HepG2 (cell line): ENCODE data around the gene OR6B3. TPM values are rescaled to one million over a fixed set of nuclear protein-coding genes. Genes with fewer than 3 reads are reported as not detected.
A peak's percentile ranks its signal among the peaks of the same experiment; 100 is the strongest.

Experiments used
- ATAC-seq: fragments of 200-7000 bp; cut with Tn5 transposase; 3 replicates; pipeline ENCODE4 v1.9.1; 2020; ENCODE audit warnings: mild to moderate bottlenecking, moderate library complexity
- BruUV-seq: library from RNA; stranded (reverse); fragments of 400-500 nt; replicated peaks from 2 replicates; lab custom pipeline; 2021; lab: Mats Ljungman, UMichigan
- CTCF ChIA-PET: fragments of 300-600 bp; formaldehyde crosslinking; extraction: SDS; loops from one replicate; lab custom pipeline; 2021; ENCODE audit warnings: low total read pairs, inconsistent platforms, low intra/inter-chr PET ratio; lab: Yijun Ruan, JAX
- POLR2A ChIA-PET: fragments of 350-600 bp; sonication (Branson Sonifier 250); formaldehyde crosslinking; loops from one replicate; lab custom pipeline; 2020; ENCODE audit warnings: antibody characterized with exemption, inconsistent platforms; lab: Yijun Ruan, JAX
- DNase-seq: peaks from one replicate; pipeline ENCODE4 v3.0.0-alpha.2; 2015; ENCODE audit warnings: low spot score
- FAIRE-seq: peaks from 3 replicates; lab custom pipeline; 2011; peaks lifted over from hg19 to GRCh38; lab: Jason Lieb, UNC
- H2AFZ ChIP-seq: one replicate; pipeline ENCODE4 v1.6.1; 2011; ENCODE audit warnings: low read length, inconsistent platforms
- H3K27ac ChIP-seq: fragments of 300-600 bp; 3 replicates; pipeline ENCODE4 v1.8.0; 2011; ENCODE audit warnings: mixed run types, mild to moderate bottlenecking, mixed read lengths, low read length, inconsistent platforms; ENCODE audit not compliant: insufficient read depth; ENCODE audit errors: extremely low read length
- H3K27me3 ChIP-seq, 2 experiments: fragments of 200-600 bp in 1 of 2; 2 replicates in 1 of 2; 3 replicates in 1 of 2; pipeline versions ENCODE4 v1.6.0 to v1.8.0; 2011; ENCODE audit warnings: low read length in 2 of 2, mild to moderate bottlenecking in 2 of 2, moderate library complexity in 2 of 2, inconsistent platforms in 1 of 2; ENCODE audit not compliant: insufficient read depth in 2 of 2, control insufficient read depth in 1 of 2
- H3K36me3 ChIP-seq, 2 experiments: fragments of 200-600 bp in 1 of 2; replicated peaks in 1 of 2; 2 replicates in 1 of 2; 3 replicates in 1 of 2; pipeline versions ENCODE4 v1.5.1 to v1.8.0; 2011; ENCODE audit warnings: low read length in 2 of 2, inconsistent platforms in 1 of 2; ENCODE audit not compliant: insufficient read depth in 2 of 2, control insufficient read depth in 1 of 2
- H3K4me1 ChIP-seq: 2 replicates; pipeline ENCODE4 v1.5.1; 2012; ENCODE audit warnings: low read length, inconsistent platforms; ENCODE audit not compliant: insufficient read depth
- H3K4me2 ChIP-seq: 2 replicates; pipeline ENCODE4 v1.6.0; 2011; ENCODE audit warnings: low read depth, low read length, inconsistent platforms
- H3K4me3 ChIP-seq, 3 experiments: fragments of 200-600 bp in 1 of 3; sonication (generic), shearing (Covaris generic) in 1 of 3; replicated peaks in 1 of 3; 2 replicates each; pipeline ENCODE4 v1.5.1; 2011 to 2016; ENCODE audit warnings: low read length in 3 of 3, inconsistent platforms in 2 of 3, low read depth in 2 of 3, mild to moderate bottlenecking in 2 of 3, control low read depth in 1 of 3, mixed read lengths in 1 of 3; ENCODE audit not compliant: insufficient read depth in 1 of 3
- H3K79me2 ChIP-seq: one replicate; pipeline ENCODE4 v1.6.1; 2011; ENCODE audit warnings: low read length, inconsistent platforms; ENCODE audit not compliant: insufficient read depth
- H3K9ac ChIP-seq: 2 replicates; pipeline ENCODE4 v1.6.0; 2011; ENCODE audit warnings: mild to moderate bottlenecking, low read depth, low read length, inconsistent platforms; ENCODE audit not compliant: insufficient read depth
- H3K9me3 ChIP-seq: 2 replicates; pipeline ENCODE4 v1.5.1; 2012; ENCODE audit warnings: mild to moderate bottlenecking, low read length
- H4K20me1 ChIP-seq: 2 replicates; pipeline ENCODE4 v1.6.0; 2011; ENCODE audit warnings: inconsistent platforms, mild to moderate bottlenecking, low read length, moderate library complexity; ENCODE audit not compliant: insufficient read depth
- BORCS8-MEF2B ChIP-seq: sonication (generic); formaldehyde crosslinking; IDR thresholded peaks from 2 replicates; pipeline ENCODE4 v1.8.0; 2022; ENCODE audit warnings: mild to moderate bottlenecking, missing genetic modification reagents
- CENPT ChIP-seq: sonication (generic); formaldehyde crosslinking; IDR thresholded peaks from 2 replicates; pipeline ENCODE4 v1.8.0; 2022; ENCODE audit warnings: low read depth, mild to moderate bottlenecking, moderate library complexity, missing genetic modification reagents
- HOXA9 ChIP-seq: sonication (generic); formaldehyde crosslinking; IDR thresholded peaks from 2 replicates; pipeline ENCODE4 v1.8.1; 2022; ENCODE audit warnings: missing genetic modification reagents, mild to moderate bottlenecking, moderate library complexity, borderline replicate concordance
- PLRG1 ChIP-seq: fragments of 450-650 bp; conservative IDR thresholded peaks from 2 replicates; pipeline ENCODE4 v1.6.1; 2016
- SMAD9 ChIP-seq: sonication (generic); formaldehyde crosslinking; IDR thresholded peaks from 2 replicates; pipeline ENCODE4 v1.5.1; 2020; ENCODE audit warnings: mild to moderate bottlenecking, missing genetic modification reagents
- TRIM24 ChIP-seq: sonication (generic); formaldehyde crosslinking; IDR thresholded peaks from 2 replicates; pipeline ENCODE4 v1.8.0; 2022; ENCODE audit warnings: mild to moderate bottlenecking, missing genetic modification reagents
- ZNF282 ChIP-seq: fragments of 450-650 bp; IDR thresholded peaks from 2 replicates; pipeline ENCODE4 v1.6.1; 2018; ENCODE audit not compliant: partially characterized antibody
- ZNF326 ChIP-seq: sonication (generic); formaldehyde crosslinking; IDR thresholded peaks from 2 replicates; pipeline ENCODE4 v1.4.0; 2020; ENCODE audit warnings: missing genetic modification reagents, borderline replicate concordance
- ZNF451 ChIP-seq: sonication (generic); formaldehyde crosslinking; IDR thresholded peaks from 2 replicates; pipeline ENCODE4 v1.5.0; 2020; ENCODE audit warnings: mild to moderate bottlenecking, missing genetic modification reagents
- ZNF746 ChIP-seq: sonication (generic); formaldehyde crosslinking; IDR thresholded peaks from 2 replicates; pipeline ENCODE4 v1.8.0; 2022; ENCODE audit warnings: mild to moderate bottlenecking, missing genetic modification reagents
- ZNF883 ChIP-seq: sonication (generic); formaldehyde crosslinking; IDR thresholded peaks from 2 replicates; pipeline ENCODE4 v1.5.1; 2020; ENCODE audit warnings: mild to moderate bottlenecking, missing genetic modification reagents; ENCODE audit errors: not compliant biosample characterization
- whole genome bisulfite sequencing: methylation state at CpG from one replicate; pipeline ENCODE4 v1.1.6; 2017; ENCODE audit warnings: low lambda C conversion rate; 5-methylcytosine and 5-hydroxymethylcytosine counted together
- in situ Hi-C: cut with HindIII; loops from 2 replicates; pipeline ENCODE4 v1.10.0; 2017; ENCODE audit warnings: low pct_unique_long_range_greater_than_20kb; ENCODE audit not compliant: extremely low pct_ligation_motif_present
- intact Hi-C: fragments of 100-400 bp; cut with micrococcal nuclease; formaldehyde crosslinking; loops from one replicate; pipeline ENCODE4 v1.10.0; 2022; ENCODE audit not compliant: unreplicated experiment
- polyA plus RNA-seq, 8 experiments: library from polyadenylated mRNA; depleted of rRNA in 3 of 8; stranded (reverse) in 7 of 8; unstranded in 1 of 8; fragments of >200 nt; fragmentation: Illumina TruSeq in 4 of 8; extraction: Trizol in 4 of 8; gene quantifications; 2 replicates each; pipeline versions ENCODE4 v1.2.1 to v1.2.3, GENCODE V29; 2011 to 2016; ENCODE audit warnings: low read depth in 4 of 8, missing spikeins in 1 of 8, mixed read lengths in 1 of 8; ENCODE audit not compliant: insufficient read depth in 1 of 8
- total RNA-seq, 5 experiments: library from RNA; depleted of rRNA; stranded (reverse); fragments of >200 nt; fragmentation: Illumina TruSeq; extraction: Trizol; gene quantifications; 2 replicates each; pipeline ENCODE4 v1.2.3, GENCODE V29; 2016; ENCODE audit warnings: low read depth in 1 of 5
- TF ChIP-seq, protein P1 (sequence below): sonication (generic); formaldehyde crosslinking; IDR thresholded peaks from 2 replicates; pipeline ENCODE4 v1.4.0; 2020; ENCODE audit warnings: missing genetic modification reagents, borderline replicate concordance
- TF ChIP-seq, protein P2 (sequence below): sonication (generic); formaldehyde crosslinking; IDR thresholded peaks from 2 replicates; pipeline ENCODE4 v1.8.1; 2023; ENCODE audit warnings: missing genetic modification reagents, inconsistent platforms, borderline replicate concordance
- TF ChIP-seq, protein P3 (sequence below): sonication (generic); formaldehyde crosslinking; IDR thresholded peaks from 2 replicates; pipeline ENCODE4 v1.5.0; 2020; ENCODE audit warnings: mild to moderate bottlenecking, missing genetic modification reagents, borderline replicate concordance
- TF ChIP-seq, protein P4 (sequence below): sonication (generic); formaldehyde crosslinking; IDR thresholded peaks from 2 replicates; pipeline ENCODE4 v1.9.0; 2021; ENCODE audit warnings: missing genetic modification reagents, mild to moderate bottlenecking, borderline replicate concordance

OR6B3 gene
- total and polyA plus RNA-seq, 2 of the 13 experiments (the other 11 are each of a cell fraction or from before 2014, with no cell fraction given) = not detected

DNA sequence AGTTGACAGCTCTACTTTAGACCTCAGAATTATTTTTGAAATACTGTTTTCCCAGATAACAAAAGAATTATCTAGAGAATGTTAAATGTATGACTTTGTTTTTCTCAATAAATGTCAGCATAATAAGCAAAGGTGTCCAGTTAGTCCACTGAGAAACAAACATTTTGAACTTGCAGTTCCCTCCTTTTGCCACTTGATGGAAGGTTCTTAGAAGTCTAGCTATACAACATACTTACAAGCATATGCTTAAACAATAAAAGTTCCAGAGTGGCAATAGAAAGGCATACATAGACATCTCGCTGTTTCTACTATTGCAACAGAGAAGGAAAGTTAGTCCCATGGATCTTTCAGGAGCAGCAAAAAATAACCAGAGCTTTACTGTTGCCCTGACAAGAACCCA, 40.0 kb downstream of the OR6B3 start:
- no peaks in the 10 kb centered on the region for H3K27me3 ChIP-seq
- ATAC-seq (peak; percentile 33; the same call in 2 of the 3 replicates), FAIRE-seq (peak; percentile 86), DNase-seq (no peak)
- CTCF ChIA-PET = interaction anchor here (1.1 to 1.2 kb wide), 2 partner anchors 9 to 131 kb away, joined by 3 read pairs; no protein-coding TSS in a partner anchor
- no TSS peak for BruUV-seq
- no peaks in the 10 kb centered on the region for H3K79me2 ChIP-seq
- H3K4me2 ChIP-seq = no peak overlapping the region
- TF ChIP-seq, protein P1, sequence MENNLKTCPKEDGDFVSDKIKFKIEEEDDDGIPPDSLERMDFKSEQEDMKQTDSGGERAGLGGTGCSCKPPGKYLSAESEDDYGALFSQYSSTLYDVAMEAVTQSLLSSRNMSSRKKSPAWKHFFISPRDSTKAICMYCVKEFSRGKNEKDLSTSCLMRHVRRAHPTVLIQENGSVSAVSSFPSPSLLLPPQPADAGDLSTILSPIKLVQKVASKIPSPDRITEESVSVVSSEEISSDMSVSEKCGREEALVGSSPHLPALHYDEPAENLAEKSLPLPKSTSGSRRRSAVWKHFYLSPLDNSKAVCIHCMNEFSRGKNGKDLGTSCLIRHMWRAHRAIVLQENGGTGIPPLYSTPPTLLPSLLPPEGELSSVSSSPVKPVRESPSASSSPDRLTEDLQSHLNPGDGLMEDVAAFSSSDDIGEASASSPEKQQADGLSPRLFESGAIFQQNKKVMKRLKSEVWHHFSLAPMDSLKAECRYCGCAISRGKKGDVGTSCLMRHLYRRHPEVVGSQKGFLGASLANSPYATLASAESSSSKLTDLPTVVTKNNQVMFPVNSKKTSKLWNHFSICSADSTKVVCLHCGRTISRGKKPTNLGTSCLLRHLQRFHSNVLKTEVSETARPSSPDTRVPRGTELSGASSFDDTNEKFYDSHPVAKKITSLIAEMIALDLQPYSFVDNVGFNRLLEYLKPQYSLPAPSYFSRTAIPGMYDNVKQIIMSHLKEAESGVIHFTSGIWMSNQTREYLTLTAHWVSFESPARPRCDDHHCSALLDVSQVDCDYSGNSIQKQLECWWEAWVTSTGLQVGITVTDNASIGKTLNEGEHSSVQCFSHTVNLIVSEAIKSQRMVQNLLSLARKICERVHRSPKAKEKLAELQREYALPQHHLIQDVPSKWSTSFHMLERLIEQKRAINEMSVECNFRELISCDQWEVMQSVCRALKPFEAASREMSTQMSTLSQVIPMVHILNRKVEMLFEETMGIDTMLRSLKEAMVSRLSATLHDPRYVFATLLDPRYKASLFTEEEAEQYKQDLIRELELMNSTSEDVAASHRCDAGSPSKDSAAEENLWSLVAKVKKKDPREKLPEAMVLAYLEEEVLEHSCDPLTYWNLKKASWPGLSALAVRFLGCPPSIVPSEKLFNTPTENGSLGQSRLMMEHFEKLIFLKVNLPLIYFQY = no peak
- TF ChIP-seq, protein P2, sequence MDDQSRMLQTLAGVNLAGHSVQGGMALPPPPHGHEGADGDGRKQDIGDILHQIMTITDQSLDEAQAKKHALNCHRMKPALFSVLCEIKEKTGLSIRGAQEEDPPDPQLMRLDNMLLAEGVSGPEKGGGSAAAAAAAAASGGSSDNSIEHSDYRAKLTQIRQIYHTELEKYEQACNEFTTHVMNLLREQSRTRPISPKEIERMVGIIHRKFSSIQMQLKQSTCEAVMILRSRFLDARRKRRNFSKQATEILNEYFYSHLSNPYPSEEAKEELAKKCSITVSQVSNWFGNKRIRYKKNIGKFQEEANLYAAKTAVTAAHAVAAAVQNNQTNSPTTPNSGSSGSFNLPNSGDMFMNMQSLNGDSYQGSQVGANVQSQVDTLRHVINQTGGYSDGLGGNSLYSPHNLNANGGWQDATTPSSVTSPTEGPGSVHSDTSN = no peak
- TF ChIP-seq BORCS8-MEF2B (CRISPR knock-in tag) (no peak), ZNF326 (no peak), ZNF746 (no peak), ZNF883 (CRISPR knock-in tag) (no peak), PLRG1 (no peak), TRIM24 (CRISPR knock-in tag) (no peak), HOXA9 (no peak), ZNF282 (no peak), ZNF451 (CRISPR knock-in tag) (no peak), CENPT (CRISPR knock-in tag) (no peak), SMAD9 (CRISPR knock-in tag) (no peak)
- TF ChIP-seq, protein P3, sequence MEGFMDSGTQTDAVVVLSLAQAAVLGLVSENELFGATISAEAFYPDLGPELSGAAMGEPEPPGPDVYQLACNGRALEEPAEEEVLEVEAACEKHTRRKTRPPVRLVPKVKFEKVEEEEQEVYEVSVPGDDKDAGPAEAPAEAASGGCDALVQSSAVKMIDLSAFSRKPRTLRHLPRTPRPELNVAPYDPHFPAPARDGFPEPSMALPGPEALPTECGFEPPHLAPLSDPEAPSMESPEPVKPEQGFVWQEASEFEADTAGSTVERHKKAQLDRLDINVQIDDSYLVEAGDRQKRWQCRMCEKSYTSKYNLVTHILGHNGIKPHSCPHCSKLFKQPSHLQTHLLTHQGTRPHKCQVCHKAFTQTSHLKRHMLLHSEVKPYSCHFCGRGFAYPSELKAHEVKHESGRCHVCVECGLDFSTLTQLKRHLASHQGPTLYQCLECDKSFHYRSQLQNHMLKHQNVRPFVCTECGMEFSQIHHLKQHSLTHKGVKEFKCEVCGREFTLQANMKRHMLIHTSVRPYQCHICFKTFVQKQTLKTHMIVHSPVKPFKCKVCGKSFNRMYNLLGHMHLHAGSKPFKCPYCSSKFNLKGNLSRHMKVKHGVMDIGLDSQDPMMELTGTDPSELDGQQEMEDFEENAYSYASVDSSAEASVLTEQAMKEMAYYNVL (CRISPR knock-in tag) = no peak
- TF ChIP-seq, protein P4, sequence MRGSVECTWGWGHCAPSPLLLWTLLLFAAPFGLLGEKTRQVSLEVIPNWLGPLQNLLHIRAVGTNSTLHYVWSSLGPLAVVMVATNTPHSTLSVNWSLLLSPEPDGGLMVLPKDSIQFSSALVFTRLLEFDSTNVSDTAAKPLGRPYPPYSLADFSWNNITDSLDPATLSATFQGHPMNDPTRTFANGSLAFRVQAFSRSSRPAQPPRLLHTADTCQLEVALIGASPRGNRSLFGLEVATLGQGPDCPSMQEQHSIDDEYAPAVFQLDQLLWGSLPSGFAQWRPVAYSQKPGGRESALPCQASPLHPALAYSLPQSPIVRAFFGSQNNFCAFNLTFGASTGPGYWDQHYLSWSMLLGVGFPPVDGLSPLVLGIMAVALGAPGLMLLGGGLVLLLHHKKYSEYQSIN (CRISPR knock-in tag) = no peak
- no peak overlapping the region for H3K27ac ChIP-seq
- H3K36me3 ChIP-seq = peaks cover 41 to 93% of the 10 kb centered on the region in 2 experiments
- in situ Hi-C loops (no loop called here), intact Hi-C loops (no loop called here)
- no peak overlapping the region for H3K4me3 ChIP-seq
- no peaks in the 10 kb centered on the region for H3K4me1 ChIP-seq
- POLR2A ChIA-PET = no interaction called here
- H3K9me3 ChIP-seq = no peaks in the 10 kb centered on the region
- 100% methylated on average over 1 of the region's 1 CpG for WGBS
- H3K9ac ChIP-seq = no peak overlapping the region
- 0 out of 2 replicates have a peak, but pooled peaks cover under 1% of the 10 kb centered on the region for H4K20me1 ChIP-seq
- no peak overlapping the region for H2AFZ ChIP-seq
